Measurements from ENCODE around the gene PLCXD3. TPM values are rescaled to one million over a fixed set of nuclear protein-coding genes. Genes with fewer than 3 reads are reported as not detected.

The PLCXD3 gene
- total RNA-seq, 1 donor from 2014 or later = not detected

DNA sequence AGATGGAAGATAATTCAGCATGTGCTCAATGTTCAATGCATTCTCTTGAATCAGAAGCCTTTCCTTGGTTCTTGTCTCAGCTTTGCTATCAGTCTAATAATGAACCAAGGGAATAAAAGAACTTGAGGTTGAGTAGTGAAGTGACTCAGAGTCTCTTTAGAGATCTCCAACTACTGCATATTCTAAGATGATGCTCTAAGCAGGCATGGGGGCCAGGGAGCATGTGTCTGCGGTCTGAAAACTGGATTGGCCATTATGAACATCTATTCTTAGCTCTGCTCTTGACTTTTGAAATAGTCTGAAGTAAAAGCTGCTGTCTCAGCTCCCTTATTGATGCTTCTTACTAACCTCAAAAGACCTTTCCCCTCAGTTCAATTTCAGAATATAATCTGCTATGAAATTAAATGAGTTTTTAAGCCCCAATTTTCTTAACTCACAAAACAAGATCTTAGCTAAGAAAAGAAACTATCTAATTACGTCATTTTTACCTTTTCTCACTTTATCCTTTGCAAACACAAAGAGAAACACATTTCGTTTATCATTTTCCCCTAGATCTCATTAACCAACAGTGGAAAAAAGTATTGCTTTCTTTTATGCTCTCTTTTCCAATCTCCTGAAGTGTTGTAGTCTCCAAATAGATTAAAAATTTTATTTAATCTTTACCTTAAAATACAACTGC lies 44.8 kb downstream of the PLCXD3 start:
- DNase-seq (ENCODE audit: extremely low spot score, unreplicated experiment) = no peak
- H3K4me3 Mint-ChIP-seq (ENCODE audit: unreplicated experiment) = no peak overlapping the region
- H3K9me3 Mint-ChIP-seq (ENCODE audit: unreplicated experiment) = peaks cover 4% of the 10 kb centered on the region
- peaks cover 2% of the 10 kb centered on the region for H3K27me3 Mint-ChIP-seq (ENCODE audit: unreplicated experiment)
- no peaks in the 10 kb centered on the region for H3K4me1 Mint-ChIP-seq (ENCODE audit: unreplicated experiment)
- TF ChIP-seq, protein P1, sequence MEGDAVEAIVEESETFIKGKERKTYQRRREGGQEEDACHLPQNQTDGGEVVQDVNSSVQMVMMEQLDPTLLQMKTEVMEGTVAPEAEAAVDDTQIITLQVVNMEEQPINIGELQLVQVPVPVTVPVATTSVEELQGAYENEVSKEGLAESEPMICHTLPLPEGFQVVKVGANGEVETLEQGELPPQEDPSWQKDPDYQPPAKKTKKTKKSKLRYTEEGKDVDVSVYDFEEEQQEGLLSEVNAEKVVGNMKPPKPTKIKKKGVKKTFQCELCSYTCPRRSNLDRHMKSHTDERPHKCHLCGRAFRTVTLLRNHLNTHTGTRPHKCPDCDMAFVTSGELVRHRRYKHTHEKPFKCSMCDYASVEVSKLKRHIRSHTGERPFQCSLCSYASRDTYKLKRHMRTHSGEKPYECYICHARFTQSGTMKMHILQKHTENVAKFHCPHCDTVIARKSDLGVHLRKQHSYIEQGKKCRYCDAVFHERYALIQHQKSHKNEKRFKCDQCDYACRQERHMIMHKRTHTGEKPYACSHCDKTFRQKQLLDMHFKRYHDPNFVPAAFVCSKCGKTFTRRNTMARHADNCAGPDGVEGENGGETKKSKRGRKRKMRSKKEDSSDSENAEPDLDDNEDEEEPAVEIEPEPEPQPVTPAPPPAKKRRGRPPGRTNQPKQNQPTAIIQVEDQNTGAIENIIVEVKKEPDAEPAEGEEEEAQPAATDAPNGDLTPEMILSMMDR (IDR thresholded peaks at IDR 0.05) = no peak
- no peaks in the 10 kb centered on the region for H3K36me3 Mint-ChIP-seq (ENCODE audit: unreplicated experiment)
- no peak overlapping the region for H3K27ac Mint-ChIP-seq (ENCODE audit: unreplicated experiment)

GRCh38 chr5:41459557-41459956 lies 50.8 kb downstream of the PLCXD3 start:
- Mint-ChIP-seq H3K4me3 (ENCODE audit: unreplicated experiment) (no peak overlapping the region), H3K4me1 (ENCODE audit: unreplicated experiment) (no peaks in the 10 kb centered on the region), H3K36me3 (ENCODE audit: unreplicated experiment) (no peaks in the 10 kb centered on the region), H3K9me3 (ENCODE audit: unreplicated experiment) (no peaks in the 10 kb centered on the region), H3K27ac (ENCODE audit: unreplicated experiment) (no peak overlapping the region), H3K27me3 (ENCODE audit: unreplicated experiment) (no peaks in the 10 kb centered on the region)
- DNase-seq (ENCODE audit: extremely low spot score, unreplicated experiment) = no peak
- TF ChIP-seq, protein P1 (IDR thresholded peaks at IDR 0.05) = no peak

GRCh38 chr5:41457094-41457493 lies 53.3 kb downstream of the PLCXD3 start:
- H3K27me3 Mint-ChIP-seq (ENCODE audit: unreplicated experiment) = no peaks in the 10 kb centered on the region
- TF ChIP-seq, protein P1 (IDR thresholded peaks at IDR 0.05) = no peak
- no peaks in the 10 kb centered on the region for H3K9me3 Mint-ChIP-seq (ENCODE audit: unreplicated experiment)
- H3K27ac Mint-ChIP-seq (ENCODE audit: unreplicated experiment) = no peak overlapping the region
- H3K4me3 Mint-ChIP-seq (ENCODE audit: unreplicated experiment) = no peak overlapping the region
- DNase-seq (ENCODE audit: extremely low spot score, unreplicated experiment) = no peak
- no peaks in the 10 kb centered on the region for H3K4me1 Mint-ChIP-seq (ENCODE audit: unreplicated experiment)
- no peaks in the 10 kb centered on the region for H3K36me3 Mint-ChIP-seq (ENCODE audit: unreplicated experiment)

DNA sequence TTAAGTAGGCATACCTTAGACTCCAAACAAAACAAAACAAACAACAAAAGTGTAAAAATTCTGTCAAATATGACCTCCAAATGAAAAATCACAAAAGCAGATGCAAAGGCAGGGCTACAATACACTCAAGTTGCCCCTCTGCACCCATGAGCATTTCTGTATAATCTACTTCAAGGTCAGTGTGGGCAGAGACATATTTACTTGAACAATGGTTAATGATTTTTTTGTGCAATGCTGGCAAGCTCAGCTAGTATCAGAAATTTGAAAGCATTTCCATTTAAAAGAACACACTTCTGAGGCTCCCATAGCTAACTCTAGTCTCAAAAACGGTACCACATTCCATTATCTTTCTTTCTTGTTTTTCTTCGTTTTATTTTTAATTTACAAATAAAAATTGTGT lies 57.9 kb downstream of the PLCXD3 start:
- H3K27me3 Mint-ChIP-seq (ENCODE audit: unreplicated experiment) = no peaks in the 10 kb centered on the region
- TF ChIP-seq, protein P1 (IDR thresholded peaks at IDR 0.05) = no peak
- H3K36me3 Mint-ChIP-seq (ENCODE audit: unreplicated experiment) = no peaks in the 10 kb centered on the region
- H3K4me3 Mint-ChIP-seq (ENCODE audit: unreplicated experiment) = no peak overlapping the region
- no peak overlapping the region for H3K27ac Mint-ChIP-seq (ENCODE audit: unreplicated experiment)
- no peaks in the 10 kb centered on the region for H3K9me3 Mint-ChIP-seq (ENCODE audit: unreplicated experiment)
- no peak for DNase-seq (ENCODE audit: extremely low spot score, unreplicated experiment)
- H3K4me1 Mint-ChIP-seq (ENCODE audit: unreplicated experiment) = no peaks in the 10 kb centered on the region

- no peaks in the 10 kb centered on the region for H3K4me1 Mint-ChIP-seq (ENCODE audit: unreplicated experiment)
- TF ChIP-seq, protein P1 (IDR thresholded peaks at IDR 0.05) = no peak
- no peaks in the 10 kb centered on the region for H3K36me3 Mint-ChIP-seq (ENCODE audit: unreplicated experiment)
- no peak for DNase-seq (ENCODE audit: extremely low spot score, unreplicated experiment)
- no peak overlapping the region for H3K4me3 Mint-ChIP-seq (ENCODE audit: unreplicated experiment)
- H3K27ac Mint-ChIP-seq (ENCODE audit: unreplicated experiment) = no peak overlapping the region
- H3K9me3 Mint-ChIP-seq (ENCODE audit: unreplicated experiment) = no peaks in the 10 kb centered on the region
- H3K27me3 Mint-ChIP-seq (ENCODE audit: unreplicated experiment) = no peaks in the 10 kb centered on the region
These were observed 62.5 kb downstream of the PLCXD3 start for GRCh38 chr5:41447650-41448510.
